Mammary epithelial cell (primary cell): ENCODE data around the gene HOXA3.

Experiments
- EZH2 ChIP-seq: IDR thresholded peaks from 2 replicates; pipeline ENCODE4 v1.6.1; 2012; ENCODE audit warnings: low read length, inconsistent platforms, borderline replicate concordance
- TF ChIP-seq, protein P1 (sequence below), 2 donors: IDR thresholded peaks in 1 of 2; conservative IDR thresholded peaks in 1 of 2; 2 replicates each; pipeline ENCODE4 v1.5.1; 2011 to 2012; ENCODE audit warnings: inconsistent platforms in 2 of 2, low read length in 2 of 2, mild to moderate bottlenecking in 2 of 2, control low read depth in 1 of 2, low read depth in 1 of 2; ENCODE audit not compliant: insufficient read depth in 1 of 2; ENCODE audit errors: extremely low read depth in 1 of 2

DNA sequence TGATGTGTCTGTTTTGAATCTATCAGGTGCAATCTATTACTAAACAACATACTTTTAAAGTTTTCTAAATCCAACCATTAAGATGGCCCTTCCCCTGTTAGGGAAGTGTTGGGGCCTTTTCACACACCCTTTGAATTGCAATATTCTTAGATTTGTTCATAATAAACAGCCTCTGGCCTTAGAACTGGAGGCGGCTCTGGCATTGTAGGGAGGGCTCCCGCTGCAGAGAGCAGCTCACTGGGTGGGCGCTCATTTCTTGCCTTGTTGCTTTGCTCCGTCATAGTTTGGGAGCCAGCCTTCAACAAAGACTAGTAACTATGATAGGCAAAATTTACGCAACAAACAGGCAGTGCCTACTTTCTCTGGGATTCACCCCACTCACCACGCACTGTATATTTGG lies 26.0 kb upstream of the HOXA3 start:
- TF ChIP-seq, protein P1, sequence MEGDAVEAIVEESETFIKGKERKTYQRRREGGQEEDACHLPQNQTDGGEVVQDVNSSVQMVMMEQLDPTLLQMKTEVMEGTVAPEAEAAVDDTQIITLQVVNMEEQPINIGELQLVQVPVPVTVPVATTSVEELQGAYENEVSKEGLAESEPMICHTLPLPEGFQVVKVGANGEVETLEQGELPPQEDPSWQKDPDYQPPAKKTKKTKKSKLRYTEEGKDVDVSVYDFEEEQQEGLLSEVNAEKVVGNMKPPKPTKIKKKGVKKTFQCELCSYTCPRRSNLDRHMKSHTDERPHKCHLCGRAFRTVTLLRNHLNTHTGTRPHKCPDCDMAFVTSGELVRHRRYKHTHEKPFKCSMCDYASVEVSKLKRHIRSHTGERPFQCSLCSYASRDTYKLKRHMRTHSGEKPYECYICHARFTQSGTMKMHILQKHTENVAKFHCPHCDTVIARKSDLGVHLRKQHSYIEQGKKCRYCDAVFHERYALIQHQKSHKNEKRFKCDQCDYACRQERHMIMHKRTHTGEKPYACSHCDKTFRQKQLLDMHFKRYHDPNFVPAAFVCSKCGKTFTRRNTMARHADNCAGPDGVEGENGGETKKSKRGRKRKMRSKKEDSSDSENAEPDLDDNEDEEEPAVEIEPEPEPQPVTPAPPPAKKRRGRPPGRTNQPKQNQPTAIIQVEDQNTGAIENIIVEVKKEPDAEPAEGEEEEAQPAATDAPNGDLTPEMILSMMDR (conservative IDR thresholded peaks at IDR 0.05 in 1 of 2, IDR thresholded peaks at IDR 0.05 in 1 of 2; ENCODE audit: extremely low read depth in 1 of 2, insufficient read depth in 1 of 2, low read depth in 1 of 2, low read length in 2 of 2): no peak
- TF ChIP-seq EZH2: no peak
